ENCODE measurements around the gene PAX8.

GRCh38 chr2:113260991-113261390 lies 17.7 kb downstream of the PAX8 start:
- TF ChIP-seq POLR2A (IDR thresholded peaks at IDR 0.05), result no peak
- TF ChIP-seq CTCF (IDR thresholded peaks at IDR 0.05), result no peak

Data from adrenal gland (tissue), 5 donors.